Neural crest cell (in vitro differentiated cells): ENCODE results near the gene PDE6A. TPM values are rescaled to one million over a fixed set of nuclear protein-coding genes. Genes with fewer than 3 reads are reported as not detected.

Experiments used
- DNase-seq: peaks from one replicate; pipeline ENCODE4 v3.0.0; 2021; ENCODE audit warnings: low read depth, mixed read lengths, low spot score
- H3K27ac Mint-ChIP-seq: one replicate; pipeline ENCODE4 v1.8.0; 2021; ENCODE audit warnings: mild to moderate bottlenecking, mixed read lengths; ENCODE audit not compliant: unreplicated experiment
- H3K27me3 Mint-ChIP-seq: 2 replicates; pipeline ENCODE4 v1.8.0; 2021; ENCODE audit warnings: low read depth, mild to moderate bottlenecking, mixed read lengths
- H3K36me3 Mint-ChIP-seq: 2 replicates; pipeline ENCODE4 v1.8.0; 2021; ENCODE audit warnings: low read depth, mild to moderate bottlenecking, mixed read lengths
- H3K4me1 Mint-ChIP-seq: 2 replicates; pipeline ENCODE4 v1.8.0; 2021; ENCODE audit warnings: mixed read lengths
- H3K4me3 Mint-ChIP-seq: one replicate; pipeline ENCODE4 v1.8.0; 2021; ENCODE audit warnings: mild to moderate bottlenecking, mixed read lengths
- H3K9me3 Mint-ChIP-seq: 2 replicates; pipeline ENCODE4 v1.8.0; 2021; ENCODE audit warnings: mixed read lengths
- CTCF ChIP-seq: fragments of 200-600 bp; sonication (generic); conservative IDR thresholded peaks from 2 replicates; pipeline ENCODE4 v1.5.0; 2021; ENCODE audit warnings: antibody characterized with exemption, mild to moderate bottlenecking
- total RNA-seq: library from RNA; stranded (reverse); gene quantifications from 2 replicates; pipeline ENCODE4 v1.2.1, GENCODE V29; 2021

PDE6A gene
- total RNA-seq, 1 donor from 2014 or later, result not detected

GRCh38 chr5:149857499-149857898, 87.1 kb downstream of the PDE6A start:
- H3K9me3 Mint-ChIP-seq, result no peaks in the 10 kb centered on the region
- no peak overlapping the region for H3K4me3 Mint-ChIP-seq
- no peak overlapping the region for H3K27ac Mint-ChIP-seq
- no peaks in the 10 kb centered on the region for H3K36me3 Mint-ChIP-seq
- no peak for TF ChIP-seq CTCF
- no peak for DNase-seq
- peaks cover 16% of the 10 kb centered on the region for H3K4me1 Mint-ChIP-seq
- no peaks in the 10 kb centered on the region for H3K27me3 Mint-ChIP-seq

- H3K27ac Mint-ChIP-seq, result no peak overlapping the region
- H3K4me3 Mint-ChIP-seq, result no peak overlapping the region
- no peaks in the 10 kb centered on the region for H3K27me3 Mint-ChIP-seq
- H3K36me3 Mint-ChIP-seq, result no peaks in the 10 kb centered on the region
- DNase-seq, result no peak
- H3K9me3 Mint-ChIP-seq, result no peaks in the 10 kb centered on the region
- no peak for TF ChIP-seq CTCF
- H3K4me1 Mint-ChIP-seq, result peaks cover 16% of the 10 kb centered on the region
Measured at GRCh38 chr5:149855366-149855765, 89.2 kb downstream of the PDE6A start.

DNA sequence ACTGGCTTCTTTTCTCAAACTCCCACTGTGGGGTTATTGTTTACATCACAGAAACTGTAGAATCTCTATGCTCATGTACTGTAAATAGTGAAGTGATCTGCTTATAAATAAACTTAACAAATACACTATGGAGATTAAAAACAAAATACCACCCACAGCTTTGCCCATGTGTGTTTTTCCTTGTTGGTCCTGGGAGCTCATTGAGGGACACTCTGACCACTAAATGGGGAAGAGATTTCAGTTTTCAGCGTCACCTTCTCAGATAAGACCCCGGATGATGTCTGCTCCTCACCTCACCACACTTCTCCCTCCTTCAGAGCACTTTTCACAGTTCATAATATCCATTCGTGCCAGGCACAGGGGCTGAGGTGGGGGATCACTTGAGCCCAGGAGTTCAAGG, 89.7 kb downstream of the PDE6A start:
- no peaks in the 10 kb centered on the region for H3K9me3 Mint-ChIP-seq
- no peak for DNase-seq
- no peak overlapping the region for H3K27ac Mint-ChIP-seq
- no peak for TF ChIP-seq CTCF
- H3K36me3 Mint-ChIP-seq, result no peaks in the 10 kb centered on the region
- peaks cover 16% of the 10 kb centered on the region for H3K4me1 Mint-ChIP-seq
- H3K27me3 Mint-ChIP-seq, result no peaks in the 10 kb centered on the region
- no peak overlapping the region for H3K4me3 Mint-ChIP-seq

DNA sequence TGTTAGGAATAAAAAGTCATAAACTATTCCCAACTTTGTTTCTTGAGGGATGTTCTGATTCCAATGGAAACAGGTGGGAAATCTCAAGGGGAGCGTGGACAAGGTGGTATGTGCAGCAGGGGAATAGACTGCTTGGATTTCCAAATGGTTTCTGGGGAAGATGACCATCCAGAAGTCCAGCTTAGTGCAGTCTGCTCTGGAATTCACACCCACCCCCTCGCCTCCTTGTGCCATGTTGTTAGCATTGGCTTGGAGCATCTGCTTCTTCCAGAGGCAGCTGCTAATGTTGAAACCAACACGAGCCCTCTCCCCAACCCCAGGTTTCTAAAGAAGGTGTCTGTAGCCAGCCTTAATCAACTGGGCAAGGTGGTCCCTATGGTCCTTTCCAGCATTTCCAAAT, 90.9 kb downstream of the PDE6A start:
- no peaks in the 10 kb centered on the region for H3K9me3 Mint-ChIP-seq
- TF ChIP-seq CTCF, result no peak
- no peak for DNase-seq
- H3K27me3 Mint-ChIP-seq, result no peaks in the 10 kb centered on the region
- no peak overlapping the region for H3K4me3 Mint-ChIP-seq
- no peak overlapping the region for H3K27ac Mint-ChIP-seq
- no peaks in the 10 kb centered on the region for H3K36me3 Mint-ChIP-seq
- peaks cover 20% of the 10 kb centered on the region for H3K4me1 Mint-ChIP-seq

- Mint-ChIP-seq H3K36me3 (no peaks in the 10 kb centered on the region), H3K9me3 (no peaks in the 10 kb centered on the region), H3K4me1 (peaks cover 20% of the 10 kb centered on the region), H3K4me3 (no peak overlapping the region), H3K27me3 (no peaks in the 10 kb centered on the region), H3K27ac (no peak overlapping the region)
- DNase-seq, result no peak
- TF ChIP-seq CTCF, result peak; percentile 25
Measured at GRCh38 chr5:149853331-149853648, 91.3 kb downstream of the PDE6A start.
